Spinal cord (tissue), 10 donors: ENCODE results near the gene NNMT. TPM values are rescaled to one million over a fixed set of nuclear protein-coding genes. Genes with fewer than 3 reads are reported as not detected.

Experiments used
- DNase-seq, 6 donors: peaks; one replicate each; pipeline versions ENCODE4 v3.0.0 to v3.0.0-alpha.2; 2013 to 2015; ENCODE audit warnings: low spot score in 6 of 6, low read depth in 4 of 6
- H3K27ac ChIP-seq: one replicate; pipeline ENCODE4 v1.5.1; 2013; ENCODE audit warnings: low read depth, low read length, control low read depth
- H3K27me3 ChIP-seq: one replicate; pipeline ENCODE4 v1.6.1; 2013; ENCODE audit warnings: low read length; ENCODE audit not compliant: control insufficient read depth, insufficient read depth
- H3K36me3 ChIP-seq: one replicate; pipeline ENCODE4 v1.6.1; 2013; ENCODE audit warnings: low read length; ENCODE audit not compliant: control insufficient read depth, insufficient read depth
- H3K4me1 ChIP-seq: one replicate; pipeline ENCODE4 v1.6.1; 2013; ENCODE audit warnings: low read length; ENCODE audit not compliant: control insufficient read depth, insufficient read depth
- H3K4me3 ChIP-seq: one replicate; pipeline ENCODE4 v1.5.1; 2013; ENCODE audit warnings: low read depth, low read length, control low read depth
- H3K9me3 ChIP-seq: one replicate; pipeline ENCODE4 v1.6.1; 2013; ENCODE audit warnings: low read length; ENCODE audit not compliant: control insufficient read depth, insufficient read depth
- WGBS: methylation state at CpG from one replicate; pipeline ENCODE4 v1.1.5; 2013; ENCODE audit warnings: missing lambda C conversion rate; ENCODE audit not compliant: insufficient coverage; 5-methylcytosine and 5-hydroxymethylcytosine counted together
- polyA plus RNA-seq, 2 donors: library from polyadenylated mRNA; unstranded; fragments of 120-200 nt; gene quantifications; one replicate each; pipeline ENCODE4 v1.2.1, GENCODE V29; 2013; ENCODE audit not compliant: insufficient read length in 2 of 2
- total RNA-seq, 2 donors: library from RNA; depleted of rRNA in 1 of 2; stranded (reverse); fragments of 120-200 nt in 1 of 2; fragments of >200 nt in 1 of 2; gene quantifications; one replicate each; pipeline versions ENCODE4 v1.2.3 to v1.2.4, GENCODE V29; 2013 to 2014
- donor health status: healthy.

The NNMT gene
- total and polyA plus RNA-seq, 4 donors, result 0.47 to 3.4 (median 1.7) TPM

DNA sequence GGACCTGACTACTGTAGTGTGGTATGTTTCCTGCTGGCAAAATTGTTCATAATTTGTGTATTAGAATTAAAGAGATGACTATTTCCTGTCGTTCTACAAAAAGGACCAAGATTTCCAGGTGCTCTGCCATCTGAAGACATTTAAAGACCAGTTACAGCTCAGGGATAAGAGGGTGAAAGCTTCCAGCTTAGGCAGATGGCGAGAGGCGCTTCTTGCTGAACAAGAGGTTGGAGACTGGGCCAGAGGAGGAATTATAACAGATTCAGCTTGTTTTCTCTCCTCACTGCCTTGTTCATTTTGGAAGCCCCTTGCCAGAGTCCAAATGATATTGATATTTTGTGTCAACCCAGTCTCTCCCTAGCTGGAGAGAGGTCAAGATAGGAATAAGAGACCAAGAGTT, 23.1 kb upstream of the NNMT start:
- Histone ChIP-seq H3K36me3 (no peaks in the 10 kb centered on the region), H3K9me3 (no peaks in the 10 kb centered on the region), H3K27ac (no peak overlapping the region), H3K4me1 (no peaks in the 10 kb centered on the region), H3K4me3 (no peak overlapping the region), H3K27me3 (peaks cover 5% of the 10 kb centered on the region)
- WGBS, result 67% methylated on average over 2 of the region's 3 CpGs
- DNase-seq, result no peak

DNA sequence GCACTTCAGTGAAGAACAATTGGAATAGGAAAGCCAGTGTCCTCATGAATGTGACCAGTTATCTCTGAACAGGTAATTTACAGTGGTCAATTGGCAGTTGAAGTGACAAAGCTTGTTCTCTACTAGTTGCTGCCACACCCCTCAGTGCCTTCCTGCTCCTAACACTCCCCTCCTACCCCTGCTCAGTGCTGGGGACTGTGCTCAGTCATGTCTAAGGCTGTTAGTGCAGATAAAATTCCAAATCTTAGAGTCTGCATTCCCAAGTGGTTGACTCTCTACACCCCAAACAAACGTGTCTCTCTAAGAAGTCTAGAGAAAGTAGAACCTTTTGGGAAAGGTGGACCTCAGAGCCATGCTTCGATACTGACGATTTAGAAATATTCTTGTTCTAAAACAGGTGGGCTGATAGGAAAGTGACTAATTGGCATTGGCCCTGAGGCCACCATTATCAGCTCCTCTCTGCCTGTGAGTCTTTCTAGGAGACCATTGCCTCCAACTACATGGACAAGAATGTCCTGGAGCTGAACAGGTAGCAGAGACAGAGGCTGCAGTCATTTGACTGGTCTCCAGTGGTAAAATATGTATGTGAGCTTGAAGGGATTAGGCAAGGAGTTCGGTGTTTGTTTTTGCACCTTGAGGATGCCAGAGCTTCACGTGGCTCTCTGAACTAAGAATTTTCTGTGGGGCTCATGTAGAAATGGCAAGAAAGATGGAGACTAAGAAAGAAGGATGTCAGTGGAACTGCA, 22.1 kb upstream of the NNMT start:
- Histone ChIP-seq H3K4me1 (no peaks in the 10 kb centered on the region), H3K27me3 (peaks cover 5% of the 10 kb centered on the region)
- DNase-seq, result no peak

DNA sequence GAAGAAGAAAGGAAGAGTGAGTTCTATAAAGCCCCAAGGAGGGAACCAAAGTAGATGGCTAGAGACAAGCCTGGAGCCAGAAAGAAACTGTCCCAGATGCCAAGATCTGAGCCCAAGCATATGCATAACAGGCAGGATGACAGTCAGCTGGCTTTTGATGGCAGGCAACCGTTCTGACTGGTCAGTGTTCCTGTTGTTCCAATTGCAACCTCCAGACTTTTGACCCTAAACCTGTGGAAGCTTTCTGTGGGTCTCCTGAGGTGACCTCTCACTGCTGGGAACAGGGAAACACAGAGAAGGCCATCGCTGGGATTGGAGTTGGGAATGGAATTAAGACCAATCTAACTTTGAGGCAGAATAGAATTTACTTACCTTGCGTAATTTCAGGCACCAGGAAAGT, 21.6 kb upstream of the NNMT start:
- Histone ChIP-seq H3K4me3 (no peak overlapping the region), H3K9me3 (no peaks in the 10 kb centered on the region), H3K27ac (no peak overlapping the region), H3K27me3 (peaks cover 5% of the 10 kb centered on the region), H3K4me1 (no peaks in the 10 kb centered on the region), H3K36me3 (no peaks in the 10 kb centered on the region)
- DNase-seq, result no peak
- 50% methylated on average over 1 of the region's 3 CpGs for WGBS

More for the DNA sequence above, 22.1 kb upstream of the NNMT start:
- no peaks in the 10 kb centered on the region for H3K36me3 ChIP-seq
- no peak overlapping the region for H3K27ac ChIP-seq
- no peaks in the 10 kb centered on the region for H3K9me3 ChIP-seq
- H3K4me3 ChIP-seq, result no peak overlapping the region
- WGBS, result 88% methylated on average over 4 of the region's 5 CpGs

DNA sequence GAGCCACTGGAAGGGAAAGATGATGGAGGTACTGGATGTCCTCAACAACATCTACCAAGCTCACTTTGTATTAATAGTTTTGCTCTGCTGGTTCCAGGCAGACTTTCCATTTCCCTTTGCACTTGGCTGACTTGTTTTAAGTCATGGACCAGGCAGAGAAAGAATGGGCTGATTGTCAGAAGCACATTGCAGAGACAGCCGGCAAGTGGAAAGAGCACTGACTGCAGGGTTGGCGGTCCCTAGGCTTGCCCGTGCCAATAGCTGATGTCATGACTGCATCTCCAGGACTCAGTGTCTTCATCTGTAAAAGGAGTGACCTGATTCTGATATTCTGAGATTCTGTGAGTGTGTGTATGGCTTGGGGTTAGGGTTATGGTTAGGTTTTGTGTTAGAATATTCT, 20.9 kb upstream of the NNMT start:
- DNase-seq, result peak in 1 of 6 donors; percentile 52
- Histone ChIP-seq H3K4me3 (no peak overlapping the region), H3K27me3 (peaks cover 5% of the 10 kb centered on the region), H3K9me3 (no peaks in the 10 kb centered on the region), H3K4me1 (peaks cover under 1% of the 10 kb centered on the region), H3K36me3 (no peaks in the 10 kb centered on the region), H3K27ac (no peak overlapping the region)
- WGBS, result 38% methylated on average over 3 of the region's 3 CpGs

DNA sequence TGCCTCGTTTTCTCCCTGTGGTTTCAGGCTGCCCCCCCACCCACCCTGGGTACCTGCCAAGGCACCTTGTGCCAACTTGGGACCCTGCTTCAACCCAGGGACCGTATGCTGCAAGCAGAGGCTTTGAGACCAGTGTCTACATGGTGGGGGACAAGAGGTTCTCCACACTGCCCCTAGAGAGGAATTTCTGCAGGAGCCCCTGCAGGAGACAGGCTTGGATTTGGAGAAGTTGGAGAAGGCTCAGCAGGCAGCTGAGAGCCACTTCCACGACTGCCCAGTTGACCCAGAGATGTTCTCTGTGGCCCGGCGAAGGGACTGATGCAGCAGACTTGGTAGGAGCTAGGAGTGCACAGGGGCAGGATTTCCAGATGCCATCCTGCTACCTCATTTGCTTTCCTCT, 20.1 kb upstream of the NNMT start:
- H3K4me3 ChIP-seq, result no peak overlapping the region
- peaks cover 9% of the 10 kb centered on the region for H3K4me1 ChIP-seq
- no peaks in the 10 kb centered on the region for H3K36me3 ChIP-seq
- 66% methylated on average over 5 of the region's 5 CpGs for WGBS
- no peak overlapping the region for H3K27ac ChIP-seq
- DNase-seq, result no peak
- H3K27me3 ChIP-seq, result peaks cover 5% of the 10 kb centered on the region
- no peaks in the 10 kb centered on the region for H3K9me3 ChIP-seq

DNA sequence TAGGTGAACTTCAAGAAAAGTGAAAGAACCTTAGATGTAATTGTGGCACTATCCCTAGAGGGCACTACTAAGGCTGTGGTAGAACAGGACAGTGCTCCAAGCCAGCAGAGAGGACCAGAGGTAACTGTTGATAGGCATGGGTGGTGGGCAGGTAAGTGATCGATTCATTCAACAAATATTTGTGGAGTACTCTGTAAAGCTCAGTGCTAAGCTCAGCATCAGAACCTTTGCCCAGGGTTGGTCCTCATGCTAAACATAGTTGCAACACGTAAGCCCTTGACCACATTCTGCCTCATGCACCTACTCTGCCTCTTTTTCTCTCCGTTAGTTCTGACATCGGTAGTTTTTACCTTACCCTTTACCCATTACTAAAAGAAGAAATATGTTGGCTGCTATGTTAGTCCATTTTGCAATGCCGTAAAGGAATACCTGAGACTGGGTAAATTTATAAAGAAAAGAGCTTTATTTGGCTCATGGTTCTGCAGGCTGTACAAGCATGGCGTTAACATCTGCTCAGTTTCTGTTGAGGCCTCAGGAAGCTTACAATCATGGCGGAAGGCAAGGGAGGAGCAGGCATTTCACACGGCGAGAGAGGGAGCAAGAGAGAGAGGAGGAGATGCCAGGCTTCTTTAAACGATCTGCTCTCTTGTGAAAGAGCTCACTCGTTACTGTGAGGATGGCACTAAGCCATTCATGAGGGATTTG, 18.4 kb upstream of the NNMT start:
- H3K27me3 ChIP-seq, result no peaks in the 10 kb centered on the region
- no peak for DNase-seq

DNA sequence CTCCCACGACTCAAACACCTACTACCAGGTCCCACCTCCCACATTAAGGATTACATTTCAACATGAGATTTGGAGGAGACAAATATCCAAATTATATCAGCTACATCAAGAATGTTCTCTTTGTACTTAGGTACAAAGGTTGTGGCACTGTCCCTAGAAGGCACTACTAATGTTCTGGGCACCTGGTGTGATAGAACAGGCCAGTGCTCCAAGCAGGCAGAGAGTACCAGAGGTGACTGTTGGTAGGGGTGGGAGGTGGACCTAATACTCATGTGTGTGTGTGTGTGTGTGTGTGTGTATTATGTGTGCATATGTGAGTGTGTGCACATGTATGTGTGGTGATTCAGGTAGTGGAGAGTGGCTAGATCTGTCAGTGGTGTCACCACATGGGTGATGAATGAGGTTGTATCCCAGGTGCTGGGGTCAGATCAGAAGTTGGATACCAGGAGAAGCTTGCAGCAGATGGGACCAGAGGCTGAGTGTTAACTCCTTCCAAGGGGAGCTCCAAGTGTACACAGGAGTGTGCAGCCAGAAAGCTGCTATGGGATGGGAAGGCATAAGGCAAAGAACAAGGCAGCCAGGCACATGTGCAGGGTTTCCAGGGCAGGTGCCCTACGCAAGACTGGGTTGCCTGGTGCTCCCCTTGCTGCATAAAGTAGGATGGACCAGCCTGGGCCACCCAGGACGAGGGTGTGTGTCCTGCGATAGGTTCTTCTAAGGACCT, 17.7 kb upstream of the NNMT start:
- Histone ChIP-seq H3K4me1 (peaks cover 10% of the 10 kb centered on the region), H3K36me3 (no peaks in the 10 kb centered on the region), H3K9me3 (no peaks in the 10 kb centered on the region), H3K27ac (no peak overlapping the region), H3K27me3 (no peaks in the 10 kb centered on the region), H3K4me3 (no peak overlapping the region)
- DNase-seq, result no peak
- WGBS, result 96% methylated on average over 2 of the region's 4 CpGs

More for the DNA sequence above, 18.4 kb upstream of the NNMT start:
- Histone ChIP-seq H3K27ac (no peak overlapping the region), H3K9me3 (no peaks in the 10 kb centered on the region), H3K36me3 (no peaks in the 10 kb centered on the region), H3K4me3 (no peak overlapping the region), H3K4me1 (peaks cover 10% of the 10 kb centered on the region)
- WGBS, result 90% methylated on average over 3 of the region's 11 CpGs

DNA sequence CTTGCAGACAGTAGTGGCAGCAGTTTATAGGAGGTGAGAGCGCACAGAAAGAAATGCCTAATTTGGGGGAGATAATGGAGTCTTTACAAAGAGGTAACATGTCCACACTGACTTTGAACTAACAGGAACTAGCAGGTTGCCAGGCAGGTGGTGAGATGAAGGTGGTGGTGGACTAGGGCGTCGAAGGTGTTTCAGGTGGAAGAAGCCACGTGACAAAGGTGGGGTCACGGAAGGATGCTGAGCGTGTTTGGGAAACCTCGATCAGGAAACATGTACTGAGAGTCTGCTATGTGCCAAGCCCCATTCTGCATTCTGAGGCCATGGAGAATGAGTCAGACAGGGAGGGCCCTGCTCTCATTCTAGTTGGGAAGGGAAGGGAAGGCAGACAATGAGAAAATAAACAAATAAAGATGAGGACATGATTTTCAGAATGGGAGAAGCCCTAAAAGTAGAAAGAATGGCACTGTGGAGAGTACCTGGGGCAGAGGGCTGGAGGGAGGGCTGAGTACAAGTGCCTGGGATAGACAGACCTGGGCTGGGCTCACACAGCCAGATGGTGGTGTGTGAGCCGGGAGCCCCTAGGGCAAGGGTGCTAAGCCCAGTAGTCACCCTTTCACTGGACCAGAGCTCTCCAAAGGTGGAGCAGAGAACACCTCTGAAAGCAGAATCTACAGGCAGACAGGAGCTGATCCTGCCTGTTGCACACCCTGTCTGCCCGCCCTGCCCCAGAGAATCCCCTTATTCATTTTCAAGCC, 16.2 kb upstream of the NNMT start:
- Histone ChIP-seq H3K4me3 (no peak overlapping the region), H3K4me1 (peaks cover 10% of the 10 kb centered on the region), H3K27ac (no peak overlapping the region), H3K9me3 (no peaks in the 10 kb centered on the region), H3K36me3 (no peaks in the 10 kb centered on the region), H3K27me3 (no peaks in the 10 kb centered on the region)
- WGBS, result 94% methylated on average over 8 of the region's 9 CpGs
- DNase-seq, result no peak

DNA sequence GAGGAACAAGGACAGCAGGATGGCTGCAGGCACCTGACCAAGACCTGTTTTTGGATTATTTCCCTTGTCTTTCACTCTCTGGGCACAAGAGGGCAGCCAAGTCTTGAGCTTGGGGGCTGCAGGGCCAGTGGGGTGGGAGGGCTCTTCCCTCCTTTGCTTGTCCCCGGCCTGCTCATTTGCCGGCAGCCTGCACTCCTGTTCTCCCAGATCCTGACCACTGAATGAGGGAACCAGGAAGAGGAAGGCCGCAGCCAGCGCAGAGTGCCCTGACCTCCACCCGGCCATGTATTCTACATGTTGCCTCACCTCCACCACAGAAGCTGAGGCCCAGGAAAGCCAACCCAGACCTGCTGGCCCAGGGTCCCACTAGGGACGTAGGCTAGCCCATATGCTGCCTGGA, 15.5 kb upstream of the NNMT start:
- 29% methylated on average over 4 of the region's 6 CpGs for WGBS
- Histone ChIP-seq H3K27ac (no peak overlapping the region), H3K4me1 (peaks cover 10% of the 10 kb centered on the region), H3K27me3 (no peaks in the 10 kb centered on the region), H3K9me3 (no peaks in the 10 kb centered on the region), H3K4me3 (no peak overlapping the region), H3K36me3 (no peaks in the 10 kb centered on the region)
- peak in 4 of 6 donors; percentile 49 to 90 (median 66) for DNase-seq
